GM12878 (cell line): ENCODE results near the gene PABPC4L.

Experiments
- CREB1 ChIP-seq: IDR thresholded peaks from 2 replicates; pipeline ENCODE4 v1.6.1; 2012; ENCODE audit warnings: low read depth, mild to moderate bottlenecking, inconsistent platforms
- CTCF ChIP-seq, 3 experiments: IDR thresholded peaks in 2 of 3; conservative IDR thresholded peaks in 1 of 3; 2 replicates each; pipeline ENCODE4 v1.5.1; 2011; ENCODE audit warnings: low read depth in 3 of 3, low read length in 3 of 3, mild to moderate bottlenecking in 3 of 3, control low read depth in 2 of 3, moderate library complexity in 2 of 3, inconsistent platforms in 1 of 3, mixed read lengths in 1 of 3; ENCODE audit not compliant: control insufficient read depth in 2 of 3, insufficient read depth in 1 of 3; ENCODE audit errors: extremely low read depth in 1 of 3
- ELK1 ChIP-seq: IDR thresholded peaks from 2 replicates; pipeline ENCODE4 v1.6.1; 2012; ENCODE audit warnings: low read depth, low read length, improper control_type of control experiment
- ETV6 ChIP-seq, 2 experiments: fragments of 450-650 bp in 1 of 2; IDR thresholded peaks in 1 of 2; conservative IDR thresholded peaks in 1 of 2; 2 replicates each; pipeline ENCODE4 v1.6.1; 2014; ENCODE audit warnings: antibody characterized with exemption in 1 of 2, borderline replicate concordance in 1 of 2, low read depth in 1 of 2, mild to moderate bottlenecking in 1 of 2, moderate library complexity in 1 of 2
- EZH2 ChIP-seq: IDR thresholded peaks from 2 replicates; pipeline ENCODE4 v1.6.1; 2012; ENCODE audit warnings: low read depth, mild to moderate bottlenecking, control low read depth, inconsistent platforms, low read length, borderline replicate concordance; ENCODE audit not compliant: control insufficient read depth
- IRF5 ChIP-seq: fragments of 450-650 bp; IDR thresholded peaks from 2 replicates; pipeline ENCODE4 v1.6.1; 2017; ENCODE audit warnings: borderline replicate concordance
- ZNF384 ChIP-seq: IDR thresholded peaks from 2 replicates; pipeline ENCODE4 v1.6.1; 2012; ENCODE audit warnings: low read depth, mild to moderate bottlenecking, low read length, improper control_type of control experiment, borderline replicate concordance
- ZZZ3 ChIP-seq: IDR thresholded peaks from 2 replicates; pipeline ENCODE4 v1.6.1; 2011; ENCODE audit warnings: low read depth; ENCODE audit not compliant: control insufficient read depth, insufficient read length

GRCh38 chr4:134201216-134202161 is at the start of gene PABPC4L:
- TF ChIP-seq EZH2 (no peak), CTCF (IDR thresholded peaks at IDR 0.05 in 2 of 3, conservative IDR thresholded peaks at IDR 0.05 in 1 of 3; ENCODE audit: control insufficient read depth in 2 of 3, extremely low read depth in 1 of 3, insufficient read depth in 1 of 3, low read depth in 3 of 3, low read length in 3 of 3) (no peak), CREB1 (no peak), ZZZ3 (no peak), ZNF384 (no peak), ELK1 (no peak), IRF5 (no peak), ETV6 (conservative IDR thresholded peaks at IDR 0.05 in 1 of 2, IDR thresholded peaks at IDR 0.05 in 1 of 2; ENCODE audit: borderline replicate concordance in 1 of 2, low read depth in 1 of 2) (no peak)
